H1 (cell line): Measurements from ENCODE around the gene DAP. TPM values are rescaled to one million over a fixed set of nuclear protein-coding genes. Genes with fewer than 3 reads are reported as not detected.

Experiments
- BRCA1 ChIP-seq: IDR thresholded peaks from 2 replicates; pipeline ENCODE4 v1.6.1; 2012; ENCODE audit warnings: low read depth, low read length, improper control_type of control experiment
- EZH2 ChIP-seq: fragments of 200-600 bp; sonication (generic); IDR thresholded peaks from 2 replicates; pipeline ENCODE4 v1.7.1; 2012; ENCODE audit warnings: low read depth, mild to moderate bottlenecking, moderate library complexity, low read length, inconsistent platforms; ENCODE audit not compliant: severe bottlenecking
- KDM1A ChIP-seq: fragments of 200-600, 300-600 bp; sonication (generic); IDR thresholded peaks from 2 replicates; pipeline ENCODE4 v1.7.1; 2016; ENCODE audit warnings: mild to moderate bottlenecking, low read length, borderline replicate concordance
- NANOG ChIP-seq: IDR thresholded peaks from 2 replicates; pipeline ENCODE4 v1.6.1; 2011; ENCODE audit warnings: low read length, low read depth, mild to moderate bottlenecking, inconsistent platforms; ENCODE audit not compliant: insufficient read depth, poor library complexity, severe bottlenecking
- POLR2A ChIP-seq, 2 experiments: IDR thresholded peaks; 1 replicate in 1 of 2; 2 replicates in 1 of 2; pipeline ENCODE4 v1.6.1; 2011; ENCODE audit warnings: low read depth in 2 of 2, low read length in 2 of 2, mild to moderate bottlenecking in 2 of 2; ENCODE audit errors: control extremely low read depth in 1 of 2
- RXRA ChIP-seq: IDR thresholded peaks from 2 replicates; pipeline ENCODE4 v1.6.1; 2011; ENCODE audit warnings: low read depth, mild to moderate bottlenecking, low read length, moderate library complexity; ENCODE audit not compliant: insufficient read depth
- SP4 ChIP-seq: IDR thresholded peaks from 2 replicates; pipeline ENCODE4 v1.6.1; 2012; ENCODE audit warnings: low read length, inconsistent platforms
- polyA plus RNA-seq, 7 experiments: library from polyadenylated mRNA; depleted of rRNA in 3 of 7; stranded (reverse) in 5 of 7; unstranded in 2 of 7; fragments of >200 nt in 5 of 7; fragments of 200-250 nt in 2 of 7; gene quantifications; 1 replicate in 5 of 7; 2 replicates in 1 of 7; 4 replicates in 1 of 7; pipeline versions ENCODE4 v1.2.1 to v1.2.3, GENCODE V29; 2011 to 2013; ENCODE audit warnings: missing spikeins in 2 of 7, mixed read lengths in 2 of 7
- total RNA-seq: library from RNA; stranded (reverse); fragmentation: NEBNext Ultra II Directional; extraction: Animal tissue kit (Norgen Biotek cat#: 25700); gene quantifications from 2 replicates; pipeline ENCODE4 v1.2.1, GENCODE V29; 2021

DAP gene
- total and polyA plus RNA-seq, 2 of the 8 experiments (the other 6 are each of a cell fraction or from before 2014, with no cell fraction given) = 26.2 to 44.4 TPM

- TF ChIP-seq EZH2 (no peak), KDM1A (no peak), RXRA (no peak), POLR2A (IDR thresholded peaks at IDR 0.05; ENCODE audit: control extremely low read depth in 1 of 2, low read depth in 2 of 2, low read length in 2 of 2) (no peak), NANOG (no peak), SP4 (no peak), BRCA1 (no peak)
Observed at GRCh38 chr5:10711562-10711961, 49.5 kb downstream of the DAP start (continued).
